Stimulated activated CD8-positive, alpha-beta memory T cell treated with anti-CD3 and anti-CD28 coated beads, Interleukin-4, amount 100 ng/mL, for 4 hours (primary cell): Measurements from ENCODE around the gene NHS.
"Not testable (repeated sequence)": the region's sequence is repeated elsewhere in the genome, so short reads cannot be mapped to it uniquely, and the experiment has no call there.

Experiments
- DNase-seq, 2 donors: peaks; one replicate each; pipeline ENCODE4 v3.0.0-alpha.2; 2020; ENCODE audit warnings: low read depth in 2 of 2, low spot score in 1 of 2

Gene NHS

DNA sequence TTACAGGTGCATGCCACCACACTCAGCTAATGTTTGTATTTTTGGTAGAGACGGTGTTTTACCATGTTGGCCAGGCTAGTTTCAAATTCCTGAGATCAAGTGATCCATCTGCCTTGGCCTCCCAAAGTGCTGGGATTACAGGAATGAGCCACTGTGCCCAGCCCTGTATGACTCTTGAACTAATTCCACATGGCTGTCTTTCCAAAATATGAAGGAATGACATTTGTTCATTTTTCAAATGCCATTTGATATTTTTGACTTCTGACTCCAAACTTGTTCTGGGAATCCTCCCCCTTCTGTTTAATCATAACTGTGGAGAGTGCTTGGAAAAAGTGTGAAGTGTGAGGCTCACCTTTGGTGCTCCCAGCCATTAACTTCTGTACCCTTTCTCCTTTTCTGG is 119.2 kb downstream of the NHS start:
- DNase-seq = no peak

DNA sequence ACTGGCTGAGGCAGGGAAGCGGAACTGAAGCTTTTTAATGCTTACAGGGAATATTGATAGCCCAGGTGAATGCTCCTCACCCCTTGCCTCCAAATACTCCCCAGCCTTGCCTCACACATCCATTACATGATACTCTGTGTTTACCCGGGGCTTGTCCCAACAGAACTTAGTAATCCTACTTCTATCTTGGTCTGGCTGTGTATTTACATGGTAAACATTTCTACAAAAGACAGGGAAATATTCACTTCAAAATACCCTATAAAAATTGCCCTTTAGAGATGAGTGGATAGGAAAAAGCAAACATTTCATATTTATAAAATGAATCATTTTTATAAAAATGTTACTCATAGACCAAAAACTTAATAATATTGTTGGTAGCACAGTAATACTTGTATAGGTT is 120.1 kb downstream of the NHS start:
- no peak for DNase-seq

DNA sequence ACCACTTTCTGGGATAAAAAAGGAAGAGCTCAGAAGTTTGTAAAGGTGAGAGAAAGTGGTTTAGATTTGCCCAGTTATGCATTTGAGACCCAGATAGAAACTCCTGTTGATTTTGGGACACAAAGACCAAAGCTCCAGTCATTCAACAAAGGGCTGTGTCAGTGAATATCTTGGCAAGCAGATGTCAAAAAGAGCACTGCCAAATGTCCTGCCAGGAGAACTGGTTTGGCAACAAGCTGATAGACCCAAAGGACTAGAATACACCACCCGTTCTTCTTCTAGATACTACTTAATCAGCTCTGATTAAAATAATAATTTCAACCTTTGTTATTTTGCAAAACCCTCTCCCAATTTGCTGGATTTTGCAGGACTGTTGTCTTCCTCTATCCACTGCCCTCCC is 121.4 kb downstream of the NHS start:
- no peak for DNase-seq

DNA sequence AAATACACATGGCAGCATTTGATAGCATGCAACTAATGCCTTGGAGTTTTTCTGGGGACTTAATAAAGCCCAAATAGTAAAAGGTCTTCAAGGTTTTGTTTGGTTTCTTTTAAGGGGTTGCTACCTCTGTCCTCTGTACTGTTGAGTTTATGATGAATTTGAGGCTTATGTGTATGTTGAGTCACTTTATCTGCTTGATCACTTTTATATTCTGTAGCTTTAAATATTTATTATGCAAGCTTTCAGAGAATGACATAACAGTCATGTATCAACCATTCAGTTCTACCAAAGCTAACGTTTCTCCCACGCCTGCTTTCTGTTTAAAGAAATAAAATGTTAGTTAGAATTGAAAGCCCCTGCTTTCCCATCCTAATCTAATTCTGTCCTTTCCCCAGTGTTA is 122.2 kb downstream of the NHS start:
- DNase-seq = no peak

DNA sequence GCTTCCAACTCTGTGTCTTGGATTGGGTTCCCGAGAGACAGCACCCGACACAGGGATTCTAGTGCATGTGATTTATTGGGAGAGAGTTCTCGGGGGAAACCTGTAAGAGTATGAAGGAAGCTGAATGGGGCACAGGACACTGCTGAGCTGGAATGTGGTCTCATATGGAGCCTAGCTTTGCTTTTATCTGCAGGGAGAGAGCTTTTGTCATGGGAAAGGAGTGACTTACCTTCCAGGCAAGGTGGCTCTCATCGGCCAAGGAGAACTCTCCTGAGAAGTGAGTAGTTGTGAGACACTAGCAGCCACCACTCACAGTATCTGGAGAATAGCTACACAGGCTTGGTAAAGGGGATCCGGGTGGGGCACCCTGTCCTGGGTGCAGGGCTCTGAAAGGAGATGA is 124.5 kb downstream of the NHS start:
- DNase-seq = no peak

DNA sequence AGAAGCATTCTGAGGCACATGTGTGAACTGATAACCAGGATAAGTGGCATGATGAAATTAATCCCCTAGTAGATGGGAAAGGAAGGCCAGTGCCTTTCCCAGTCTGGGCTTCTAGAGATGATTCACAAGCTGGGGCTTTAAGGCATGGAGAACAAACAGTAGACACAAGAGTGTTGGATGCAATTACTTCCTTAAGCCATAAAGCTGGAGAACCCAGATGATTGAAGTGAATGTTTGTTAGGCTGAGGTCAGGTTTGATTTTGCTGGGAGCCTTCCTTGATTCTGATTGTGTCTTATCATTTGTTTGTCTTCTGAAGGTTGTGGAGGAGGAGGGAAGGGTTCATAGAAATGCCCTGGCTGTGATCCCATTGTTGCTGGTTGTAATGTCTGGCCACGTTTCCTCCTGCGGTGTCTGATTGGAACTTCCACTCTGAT is 125.2 kb downstream of the NHS start:
- DNase-seq = no peak

DNA sequence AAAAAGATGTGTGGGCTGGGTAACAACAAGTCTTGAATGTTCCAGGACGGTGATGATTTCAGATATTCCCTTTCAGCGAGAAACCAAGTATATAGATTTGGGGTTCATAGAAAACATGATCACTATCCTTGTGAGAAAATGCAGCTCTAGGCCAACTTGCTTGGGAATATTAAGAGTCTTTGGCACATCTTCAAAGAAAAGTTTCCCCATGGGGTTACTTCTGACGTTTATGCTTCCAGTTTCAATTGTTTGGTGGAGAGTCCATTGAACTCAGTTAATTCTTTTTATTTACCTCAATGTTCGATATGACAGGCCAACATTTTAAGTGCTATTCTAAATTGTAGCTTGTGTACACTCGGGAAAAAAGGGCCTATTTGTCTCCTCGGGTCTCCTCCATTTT is 126.7 kb downstream of the NHS start:
- DNase-seq = no peak

DNA sequence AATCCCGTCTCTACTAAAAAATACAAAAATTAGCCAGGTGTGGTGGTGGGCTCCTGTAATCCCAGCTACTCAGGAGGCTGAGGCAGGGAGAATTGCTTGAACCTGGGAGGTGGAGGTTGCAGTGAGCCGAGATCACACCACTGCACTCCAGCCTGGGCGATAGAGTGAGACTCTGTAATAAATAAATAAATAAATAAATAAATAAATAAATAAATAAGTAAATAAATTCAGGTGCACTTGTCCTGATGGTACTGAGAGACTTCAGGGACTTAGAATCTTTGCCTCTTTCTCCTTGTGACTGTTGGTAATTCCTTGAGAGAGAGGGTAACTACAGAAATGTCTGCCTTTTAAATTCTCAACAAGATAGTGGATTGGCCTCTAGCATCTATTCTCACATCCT is 131.4 kb downstream of the NHS start:
- DNase-seq = not testable (repeated sequence)

DNA sequence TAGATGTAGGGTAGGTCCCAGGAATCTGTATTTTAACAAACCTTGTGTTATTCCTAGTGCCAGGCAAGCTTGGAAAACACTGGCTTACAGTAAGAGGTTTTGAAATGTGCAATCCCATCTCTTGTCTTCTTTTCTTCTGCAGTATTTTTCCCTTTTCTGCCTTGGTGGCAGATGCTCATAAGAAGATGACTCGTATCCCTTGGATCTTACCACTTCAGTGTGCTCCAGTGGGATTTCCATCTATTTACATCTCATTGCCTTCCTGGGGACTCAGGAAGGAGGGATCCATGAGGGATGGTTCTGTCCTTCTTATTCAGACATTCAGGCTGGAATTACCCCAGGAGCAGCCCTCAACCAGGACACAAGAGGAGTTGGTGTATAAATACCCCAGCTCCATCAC is 136.6 kb downstream of the NHS start:
- DNase-seq = no peak

DNA sequence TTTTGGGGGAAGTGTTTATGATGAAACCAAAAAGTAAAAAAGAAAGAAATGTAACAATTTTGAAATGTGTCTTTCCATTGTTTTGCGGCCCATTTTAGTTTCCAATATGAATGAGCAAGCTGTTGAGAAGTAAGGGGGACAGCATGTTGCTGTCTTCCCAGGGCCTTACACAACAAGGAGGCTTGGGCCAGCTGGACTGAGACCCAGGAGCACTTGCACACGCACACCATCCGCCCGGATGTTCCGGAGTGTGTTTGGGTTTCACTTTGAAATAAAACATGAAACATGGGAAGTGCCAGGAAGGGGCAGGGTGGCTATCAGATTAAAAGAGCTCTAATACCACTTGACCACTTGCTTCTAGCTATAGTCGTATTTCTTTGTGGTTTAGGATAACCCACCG is 144.4 kb downstream of the NHS start:
- DNase-seq = no peak

DNA sequence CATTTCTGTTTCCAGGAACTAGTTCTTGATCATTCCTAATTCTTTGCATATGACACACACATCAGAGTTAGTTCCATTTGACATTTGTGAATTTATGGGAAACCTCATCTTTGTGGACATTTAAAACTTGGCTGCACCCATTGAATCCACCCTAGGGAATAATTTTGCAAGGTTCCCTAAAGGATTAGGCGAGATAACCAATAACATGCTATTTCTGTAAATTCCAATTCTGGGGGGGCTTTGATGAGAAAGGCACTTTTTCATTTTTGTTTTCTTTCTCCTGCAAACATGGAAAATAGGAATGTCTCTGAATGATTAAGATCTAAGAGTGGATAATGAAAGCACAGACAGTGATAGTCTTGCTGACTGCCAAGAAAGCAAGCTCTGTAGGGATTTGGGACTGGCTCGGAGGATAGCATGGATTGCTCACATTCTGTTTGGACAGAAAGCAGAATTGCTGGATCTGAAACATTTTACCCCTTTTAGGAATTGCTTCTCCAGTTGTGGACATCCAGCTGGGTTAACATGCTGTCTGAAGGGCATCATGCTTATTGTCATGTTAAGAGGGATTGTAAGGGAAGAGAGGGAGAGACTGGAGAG is 145.1 kb downstream of the NHS start:
- DNase-seq = no peak

DNA sequence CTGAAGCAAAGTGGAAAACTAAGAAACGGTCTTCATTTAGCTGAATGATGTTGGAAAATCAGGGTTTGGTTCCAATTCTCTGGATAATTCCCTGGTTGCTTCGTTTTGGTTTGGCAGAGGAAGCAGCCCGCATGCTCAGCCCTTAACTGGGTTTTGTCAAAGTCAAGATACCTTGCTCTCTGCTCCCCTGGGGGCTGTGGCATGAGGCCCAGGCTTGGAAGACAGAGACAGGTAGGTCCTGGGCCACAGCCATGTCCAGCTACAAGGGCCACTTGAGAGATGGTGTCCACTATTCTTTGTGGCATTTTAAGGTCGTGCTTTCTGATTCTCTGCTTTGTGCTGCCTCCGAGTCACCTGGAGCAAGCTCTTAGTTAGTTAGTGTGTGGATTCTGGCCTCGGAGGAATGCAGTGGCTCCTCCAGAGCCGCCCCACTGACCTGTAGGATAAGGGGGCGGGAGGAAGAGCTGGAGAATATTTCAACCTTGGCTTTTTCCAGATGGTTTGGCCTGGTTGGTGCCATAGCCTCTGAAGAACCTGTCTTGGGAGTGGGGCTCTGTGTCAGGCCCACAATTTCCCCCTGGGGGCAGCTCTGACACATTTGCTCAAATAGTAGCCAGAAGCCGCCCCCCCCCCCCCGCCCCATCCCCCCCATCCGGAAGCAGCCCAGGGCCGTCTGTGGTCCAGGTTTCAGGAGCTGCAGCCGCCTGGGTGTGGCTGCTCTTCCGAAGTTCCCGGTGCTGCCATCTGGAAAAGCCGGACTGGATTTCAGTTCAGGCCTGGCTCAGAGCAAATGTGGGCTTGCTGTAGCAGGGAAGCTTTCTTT is 147.1 kb downstream of the NHS start:
- no peak for DNase-seq

DNA sequence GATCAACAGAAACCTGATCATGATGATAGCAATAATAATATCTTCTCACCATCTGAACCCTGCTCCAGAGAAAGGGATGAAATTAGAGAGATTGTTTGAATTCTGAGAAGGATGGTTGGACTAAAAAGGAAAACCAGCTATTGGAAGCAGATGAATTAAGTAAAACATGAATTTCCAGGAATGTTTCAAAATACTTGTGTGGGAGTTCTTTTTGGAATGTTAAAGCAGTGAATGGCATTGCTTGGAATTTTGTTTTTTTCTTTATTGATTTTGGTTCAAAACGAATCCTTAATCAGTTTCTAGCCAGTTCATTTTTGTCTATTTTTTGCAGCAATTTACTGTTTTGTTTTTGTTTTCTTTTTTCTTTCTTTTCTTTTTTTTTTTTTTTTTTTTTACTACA is 150.3 kb downstream of the NHS start:
- DNase-seq = no peak

DNA sequence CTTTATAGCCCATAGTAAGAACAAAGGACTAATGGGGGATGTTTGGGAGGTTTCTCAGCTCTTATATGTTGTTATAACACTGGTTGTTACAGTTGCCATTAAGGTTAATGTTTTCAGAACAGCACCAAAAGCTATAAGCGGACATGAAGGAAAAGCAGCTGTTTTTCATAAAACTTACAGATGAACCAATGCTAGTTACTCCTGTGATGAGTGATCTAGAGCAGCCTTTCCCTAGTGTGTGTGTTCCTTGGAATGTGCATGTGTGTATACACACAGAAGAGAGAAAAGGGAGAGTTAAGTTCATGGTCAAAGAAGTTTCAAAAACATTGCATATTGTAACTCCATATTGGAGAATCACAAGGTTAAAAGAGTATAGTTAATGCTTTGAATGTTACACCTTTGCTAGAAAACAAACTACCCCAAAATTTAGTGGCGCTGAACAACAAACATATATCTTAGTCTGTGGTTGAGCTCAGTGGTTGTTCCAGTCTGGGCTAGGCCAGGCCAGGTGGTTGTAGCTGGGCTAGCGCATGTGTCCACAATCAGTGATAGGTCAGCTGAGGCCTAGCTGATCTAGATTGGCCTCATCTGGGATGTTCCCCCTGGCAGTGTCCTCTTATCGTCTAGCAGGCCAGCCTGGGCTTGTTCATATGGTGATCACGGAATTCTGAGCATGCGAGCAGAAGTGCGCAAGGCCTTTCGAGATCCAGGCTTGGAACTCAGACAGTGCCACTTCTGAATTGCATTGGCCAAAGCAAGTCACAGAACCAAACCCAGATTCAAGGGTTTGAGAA is 151.0 kb downstream of the NHS start:
- DNase-seq = no peak

DNA sequence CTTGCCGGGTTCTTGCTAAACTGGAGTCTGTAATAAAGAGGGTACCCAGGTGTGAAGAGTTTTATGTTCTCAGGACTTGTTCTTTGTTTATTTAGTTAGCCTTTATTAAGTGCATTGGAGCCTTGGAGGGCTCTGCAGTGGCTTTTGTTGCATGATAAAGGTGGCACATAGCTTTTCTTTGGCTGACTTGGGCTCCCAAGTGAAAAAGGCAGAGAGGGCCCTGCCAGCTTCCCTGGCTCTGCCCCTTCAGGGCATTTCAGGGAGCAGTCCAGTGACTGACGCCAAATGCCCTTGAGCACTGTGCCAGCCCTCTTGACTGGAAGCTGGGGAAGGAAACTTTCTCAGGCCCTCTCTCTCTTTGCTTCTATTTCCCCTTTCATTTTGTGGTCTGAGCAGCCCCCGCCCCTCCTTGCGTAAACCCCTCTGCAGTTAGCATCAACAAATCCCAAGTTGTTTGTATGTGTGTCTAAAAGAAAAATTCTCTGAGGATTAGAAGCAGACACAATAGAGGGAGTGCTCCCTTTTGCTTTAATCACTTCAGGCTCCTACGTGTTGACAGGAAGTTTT is 152.2 kb downstream of the NHS start:
- DNase-seq = no peak

DNA sequence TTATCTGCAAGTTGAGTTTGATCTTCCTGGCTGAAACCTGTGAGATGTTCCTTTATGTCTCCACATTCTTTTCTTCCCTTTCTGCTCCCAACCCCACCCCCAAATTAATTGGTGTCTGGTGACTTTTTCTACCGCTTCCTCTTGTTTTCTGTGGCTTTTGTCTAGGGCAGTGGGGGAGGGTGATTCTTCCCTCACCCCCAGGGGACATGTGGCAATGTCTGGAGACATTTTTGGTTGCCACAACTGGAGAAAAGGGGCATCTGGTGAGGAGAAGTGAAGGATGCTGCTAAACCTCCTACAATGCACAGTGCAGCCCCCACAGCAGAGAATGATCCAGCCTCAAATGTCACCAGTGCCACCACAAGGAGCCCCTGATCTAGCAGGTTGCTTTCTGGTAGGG is 152.9 kb downstream of the NHS start:
- DNase-seq = no peak

DNA sequence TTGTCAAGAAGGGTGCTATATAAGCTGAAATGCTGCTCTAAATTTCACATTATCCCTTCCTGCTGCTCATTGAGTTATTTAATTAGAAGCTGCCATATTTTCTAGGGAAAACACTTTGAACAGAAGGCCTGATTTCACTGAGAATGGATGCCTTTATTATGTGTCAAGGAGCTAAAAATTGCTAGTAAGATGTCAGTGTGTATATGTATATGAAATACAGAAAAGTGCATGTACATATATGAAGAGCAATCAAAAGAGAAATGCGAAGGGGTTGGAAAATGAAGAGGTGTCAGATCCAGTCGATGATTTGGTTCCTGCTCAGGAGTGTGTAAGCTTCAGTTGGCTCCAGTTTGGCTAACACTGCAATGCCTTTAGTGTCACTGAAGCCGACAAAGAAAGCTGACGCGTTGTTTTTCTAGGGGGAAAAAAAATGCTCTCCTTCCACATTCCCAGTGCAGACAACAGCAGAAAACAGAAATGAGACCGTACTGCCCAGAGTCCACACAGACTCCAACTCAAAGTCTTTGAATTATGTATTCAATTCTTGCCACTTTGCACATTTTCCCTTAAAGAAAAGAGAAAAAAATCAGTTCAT is 154.2 kb downstream of the NHS start:
- no peak for DNase-seq

DNA sequence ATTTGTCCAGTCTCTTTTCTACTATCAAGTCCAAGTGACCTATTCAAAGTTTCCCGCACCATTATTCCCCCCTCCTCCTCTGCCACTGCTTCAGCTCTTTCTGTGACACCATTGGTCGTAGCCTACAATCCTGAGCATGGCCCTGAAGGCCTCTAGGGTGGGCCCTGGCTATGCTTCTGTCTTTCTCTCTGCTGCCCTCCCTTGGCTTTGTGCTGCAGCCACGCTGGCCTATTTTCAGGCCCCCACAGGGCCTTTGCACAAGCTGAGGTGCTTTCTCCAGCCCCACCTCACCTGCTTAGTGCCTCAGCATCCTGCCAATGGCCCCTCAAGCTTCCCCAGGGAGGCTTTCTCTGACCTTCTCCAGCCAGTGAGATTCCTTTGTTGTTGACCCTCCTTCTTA is 156.5 kb downstream of the NHS start:
- no peak for DNase-seq

DNA sequence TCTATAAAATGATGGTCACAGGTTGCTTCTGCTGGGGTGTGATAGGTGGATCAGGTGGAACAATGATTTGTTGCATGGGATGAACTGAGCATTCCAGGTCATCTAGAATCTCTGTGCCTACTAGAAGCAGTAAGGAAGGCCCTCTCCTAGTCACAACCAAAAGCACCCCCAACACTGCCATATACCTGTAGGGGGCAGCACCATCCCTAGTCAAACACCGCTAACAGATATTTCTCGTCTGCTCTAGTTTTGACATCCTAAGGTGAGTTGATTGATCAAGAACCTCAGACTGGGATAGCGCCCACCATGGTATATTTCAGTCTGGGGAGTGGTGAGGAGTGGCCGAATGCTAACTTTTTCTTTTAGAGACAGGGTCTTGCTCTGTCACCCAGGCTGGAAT is 160.2 kb downstream of the NHS start:
- DNase-seq = no peak

DNA sequence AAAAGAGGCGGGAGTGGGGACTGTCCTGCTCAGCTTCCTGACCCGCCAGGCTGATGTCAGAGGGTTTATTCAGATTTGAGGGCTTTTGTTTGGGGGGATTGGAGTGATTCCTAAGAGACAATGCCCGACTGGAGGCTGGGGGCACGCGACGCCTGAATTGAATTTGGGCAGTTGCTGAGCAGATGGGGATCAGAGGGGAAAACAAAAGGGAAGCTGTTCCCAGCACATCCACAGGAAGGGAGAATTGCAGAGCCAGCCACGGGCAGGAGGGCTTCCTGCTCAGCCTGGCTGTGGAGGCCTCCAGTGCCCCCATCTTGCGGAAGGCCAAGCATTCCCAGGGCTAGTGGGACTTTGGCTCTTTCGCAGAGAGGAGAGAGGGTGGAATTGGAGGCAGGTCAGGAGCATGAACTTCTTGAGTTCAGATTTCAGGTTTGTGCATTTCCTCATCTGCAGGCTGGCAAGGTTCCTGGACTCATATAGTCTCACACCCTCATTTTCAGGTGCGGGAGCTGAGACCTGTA is 162.8 kb downstream of the NHS start:
- no peak for DNase-seq

DNA sequence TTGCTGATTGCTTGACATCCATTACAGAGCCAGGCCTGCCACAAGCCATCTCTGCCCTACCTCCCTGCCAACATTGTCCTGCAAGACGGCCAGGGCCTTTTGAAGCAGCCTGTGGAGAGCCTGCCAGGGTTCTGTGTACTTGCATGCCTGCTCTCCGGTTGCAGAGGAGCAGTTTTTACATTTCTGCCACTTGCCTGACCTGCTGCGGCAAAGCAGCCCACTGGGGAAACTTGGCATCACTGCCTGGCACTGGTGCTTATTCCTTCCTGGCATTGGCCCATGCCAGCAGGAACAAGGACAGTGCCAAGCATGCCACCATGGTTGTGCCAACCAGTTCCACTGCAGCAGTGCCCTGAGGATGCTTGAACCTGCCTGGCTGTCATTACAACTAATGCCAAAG is 167.1 kb downstream of the NHS start:
- DNase-seq = no peak
